Panc1 (cell line): ENCODE results near the gene P3H3. TPM values are rescaled to one million over a fixed set of nuclear protein-coding genes. Genes with fewer than 3 reads are reported as not detected.
"Not testable (repeated sequence)": the region's sequence is repeated elsewhere in the genome, so short reads cannot be mapped to it uniquely, and the experiment has no call there.

Experiments used
- ATAC-seq: fragments of 200-7000 bp; cut with Tn5 transposase; 2 replicates; pipeline ENCODE4 v1.9.1; 2020; ENCODE audit warnings: mild to moderate bottlenecking, moderate library complexity
- BruUV-seq: library from RNA; stranded (reverse); fragments of 400-500 nt; replicated peaks from 2 replicates; lab custom pipeline; 2021; lab: Mats Ljungman, UMichigan
- CTCF ChIA-PET: fragments of 300-600 bp; sonication (Branson Sonifier 250); formaldehyde crosslinking; loops from one replicate; lab custom pipeline; 2022; ENCODE audit warnings: antibody characterized with exemption; lab: Charles Lee
- POLR2A ChIA-PET: fragments of 300-600 bp; sonication (Branson Sonifier 250); formaldehyde crosslinking; loops from one replicate; lab custom pipeline; 2022; ENCODE audit warnings: antibody characterized with exemption; lab: Charles Lee
- DNase-seq: peaks from one replicate; pipeline ENCODE4 v3.0.0-alpha.2; 2010; ENCODE audit warnings: low read depth, low spot score
- H3K27ac ChIP-seq: 2 replicates; pipeline ENCODE4 v1.5.1; 2011; ENCODE audit warnings: mild to moderate bottlenecking, low read length, inconsistent platforms
- H3K27me3 ChIP-seq: fragments of 200-500 bp; sonication (Bioruptor generic); 2 replicates; pipeline ENCODE4 v1.6.0; 2014; ENCODE audit warnings: low read length, inconsistent platforms; ENCODE audit not compliant: control insufficient read depth, insufficient read depth
- H3K36me3 ChIP-seq: fragments of 200-500 bp; sonication (Bioruptor generic); 2 replicates; pipeline ENCODE4 v1.5.1; 2014; ENCODE audit warnings: inconsistent platforms, mild to moderate bottlenecking, low read length, moderate library complexity; ENCODE audit not compliant: control insufficient read depth, insufficient read depth
- H3K4me1 ChIP-seq: 2 replicates; pipeline ENCODE4 v1.5.1; 2011; ENCODE audit warnings: inconsistent platforms, mild to moderate bottlenecking, low read length, moderate library complexity; ENCODE audit not compliant: control insufficient read depth, insufficient read depth
- H3K4me3 ChIP-seq, 2 experiments: 2 replicates each; pipeline ENCODE4 v1.5.1; 2011 to 2012; ENCODE audit warnings: low read depth in 2 of 2, low read length in 2 of 2, mild to moderate bottlenecking in 2 of 2, inconsistent platforms in 1 of 2, moderate library complexity in 1 of 2
- H3K9me3 ChIP-seq: fragments of 200-500 bp; sonication (Bioruptor generic); 2 replicates; pipeline ENCODE4 v1.5.1; 2014; ENCODE audit warnings: low read depth, mild to moderate bottlenecking, inconsistent platforms, low read length, moderate library complexity; ENCODE audit not compliant: control insufficient read depth, insufficient read depth
- CTCF ChIP-seq: fragments of 450-650 bp; IDR thresholded peaks from 2 replicates; pipeline ENCODE4 v1.5.1; 2017; ENCODE audit warnings: mild to moderate bottlenecking
- POLR2AphosphoS5 ChIP-seq: IDR thresholded peaks from 2 replicates; pipeline ENCODE4 v1.6.1; 2012; ENCODE audit warnings: mild to moderate bottlenecking, low read depth, low read length, moderate library complexity
- REST ChIP-seq, 2 experiments: IDR thresholded peaks; 2 replicates each; pipeline ENCODE4 v1.6.1; 2011 to 2012; ENCODE audit warnings: low read depth in 2 of 2, control low read depth in 1 of 2, low read length in 1 of 2, mild to moderate bottlenecking in 1 of 2, moderate library complexity in 1 of 2; ENCODE audit not compliant: insufficient read depth in 1 of 2
- SIN3A ChIP-seq: IDR thresholded peaks from 2 replicates; pipeline ENCODE4 v1.6.1; 2012; ENCODE audit warnings: low read depth, mild to moderate bottlenecking, low read length, moderate library complexity, borderline replicate concordance; ENCODE audit not compliant: insufficient read depth
- TCF7L2 ChIP-seq: IDR thresholded peaks from 2 replicates; pipeline ENCODE4 v1.6.1; 2011; ENCODE audit warnings: mild to moderate bottlenecking, low read depth, low read length, inconsistent platforms
- in situ Hi-C: cut with HindIII; loops from 2 replicates; pipeline ENCODE4 v1.10.0; 2016; ENCODE audit warnings: low sequenced_read_pairs, low pct_unique_long_range_greater_than_20kb
- intact Hi-C: fragments of 100-400 bp; cut with micrococcal nuclease; formaldehyde crosslinking; loops from one replicate; pipeline ENCODE4 v1.10.0; 2022; ENCODE audit not compliant: unreplicated experiment
- total RNA-seq: library from RNA; stranded (reverse); gene quantifications from one replicate; pipeline ENCODE4 v1.2.1, GENCODE V29; 2021; ENCODE audit not compliant: unreplicated experiment

Gene P3H3
- total RNA-seq, 1 experiment from 2014 or later: 11.0 TPM

- Histone ChIP-seq H3K36me3 (peaks cover 2% of the 10 kb centered on the region), H3K27me3 (no peaks in the 10 kb centered on the region), H3K4me1 (peaks cover 7% of the 10 kb centered on the region), H3K27ac (no peak overlapping the region), H3K9me3 (no peaks in the 10 kb centered on the region), H3K4me3 (no peak overlapping the region)
- CTCF ChIA-PET: no interaction called here
- in situ Hi-C loops (no loop called here), intact Hi-C loops (no loop called here)
- ATAC-seq (no peak), DNase-seq (no peak)
- no peak for TF ChIP-seq TCF7L2
- TF ChIP-seq CTCF: no peak
- TF ChIP-seq SIN3A: no peak
- TF ChIP-seq POLR2AphosphoS5: no peak
- no peak for TF ChIP-seq REST (IDR thresholded peaks at IDR 0.05; ENCODE audit: insufficient read depth in 1 of 2, low read depth in 2 of 2, low read length in 1 of 2)
- BruUV-seq: no TSS peak
- POLR2A ChIA-PET: no interaction called here
Observed at GRCh38 chr12:6863586-6864321, 35.5 kb downstream of the P3H3 start.

GRCh38 chr12:6865307-6865706, 37.1 kb downstream of the P3H3 start:
- POLR2A ChIA-PET, CTCF ChIA-PET, in situ Hi-C loops, H3K27ac ChIP-seq, H3K27me3 ChIP-seq, BruUV-seq, ATAC-seq, intact Hi-C loops, H3K36me3 ChIP-seq, H3K4me3 ChIP-seq, DNase-seq, H3K9me3 ChIP-seq: not testable (repeated sequence)
- peaks cover 18% of the 10 kb centered on the region for H3K4me1 ChIP-seq
